Small intestine (tissue), 7 donors: ENCODE measurements around the gene TMIE. TPM values are rescaled to one million over a fixed set of nuclear protein-coding genes. Genes with fewer than 3 reads are reported as not detected.

Experiments used
- DNase-seq, 2 donors: peaks; one replicate each; pipeline versions ENCODE4 v3.0.0 to v3.0.0-alpha.2; 2013
- FAIRE-seq: peaks from 2 replicates; lab custom pipeline; 2012; peaks lifted over from hg19 to GRCh38; lab: Jason Lieb, UNC
- H3K27ac ChIP-seq, 3 donors: one replicate each; pipeline ENCODE4 v1.5.1; 2013; ENCODE audit warnings: low read length in 2 of 3, mild to moderate bottlenecking in 2 of 3, control low read depth in 1 of 3, inconsistent platforms in 1 of 3, low read depth in 1 of 3, moderate library complexity in 1 of 3
- H3K27me3 ChIP-seq, 3 donors: one replicate each; pipeline ENCODE4 v1.6.1; 2013; ENCODE audit warnings: low read length in 3 of 3, inconsistent platforms in 1 of 3; ENCODE audit not compliant: control insufficient read depth in 3 of 3, insufficient read depth in 3 of 3
- H3K36me3 ChIP-seq, 3 donors: one replicate each; pipeline ENCODE4 v1.6.1; 2013; ENCODE audit warnings: low read length in 3 of 3, inconsistent platforms in 1 of 3, low read depth in 1 of 3, mild to moderate bottlenecking in 1 of 3, moderate library complexity in 1 of 3; ENCODE audit not compliant: control insufficient read depth in 3 of 3, insufficient read depth in 2 of 3
- H3K4me1 ChIP-seq, 3 donors: one replicate each; pipeline ENCODE4 v1.6.1; 2013; ENCODE audit warnings: low read length in 2 of 3, inconsistent platforms in 1 of 3, low read depth in 1 of 3, mild to moderate bottlenecking in 1 of 3, moderate library complexity in 1 of 3; ENCODE audit not compliant: control insufficient read depth in 3 of 3, insufficient read depth in 2 of 3
- H3K4me3 ChIP-seq, 3 donors: one replicate each; pipeline ENCODE4 v1.5.1; 2013; ENCODE audit warnings: low read length in 3 of 3, control low read depth in 1 of 3, inconsistent platforms in 1 of 3, low read depth in 1 of 3, mild to moderate bottlenecking in 1 of 3, moderate library complexity in 1 of 3
- H3K9me3 ChIP-seq, 2 donors: one replicate each; pipeline ENCODE4 v1.6.1; 2013; ENCODE audit warnings: low read depth in 1 of 2, low read length in 1 of 2; ENCODE audit not compliant: control insufficient read depth in 2 of 2, insufficient read depth in 1 of 2
- WGBS, 3 donors: extraction: QIAGEN DNeasy Blood & Tissue Kit; methylation state at CpG; one replicate each; pipeline ENCODE4 v1.1.7; 2013; 5-methylcytosine and 5-hydroxymethylcytosine counted together
- polyA plus RNA-seq, 4 donors: library from polyadenylated mRNA; stranded (reverse) in 3 of 4; unstranded in 1 of 4; fragments of 200-250 nt in 3 of 4; fragments of 120-200 nt in 1 of 4; gene quantifications; one replicate each; pipeline versions ENCODE4 v1.2.1 to v1.2.3, GENCODE V29; 2013
- donor health status: healthy with polysubstance abuse.
- donor health status: control.
- donor health status: control.
- donor health status: Bipolar disorder and iron deficiency.
- donor health status: healthy.

TMIE gene
- polyA plus RNA-seq, 4 donors, result 0.22 to 0.70 TPM; not detected in 2

GRCh38 chr3:46706771-46707582 lies 5.8 kb downstream of the TMIE start:
- FAIRE-seq (no peak), DNase-seq (no peak)
- peaks cover 0 to 13% (median 3%) of the 10 kb centered on the region in 3 donors for H3K27me3 ChIP-seq
- no peaks in the 10 kb centered on the region for H3K9me3 ChIP-seq
- H3K36me3 ChIP-seq, result no peaks in the 10 kb centered on the region
- WGBS, 3 donors, result 69 to 71% (median 70%) methylated on average over 13 of the region's 13 CpGs
- no peak overlapping the region for H3K27ac ChIP-seq
- H3K4me3 ChIP-seq, result no peak overlapping the region
- peaks cover 0 to 14% (median 0%) of the 10 kb centered on the region in 3 donors for H3K4me1 ChIP-seq

DNA sequence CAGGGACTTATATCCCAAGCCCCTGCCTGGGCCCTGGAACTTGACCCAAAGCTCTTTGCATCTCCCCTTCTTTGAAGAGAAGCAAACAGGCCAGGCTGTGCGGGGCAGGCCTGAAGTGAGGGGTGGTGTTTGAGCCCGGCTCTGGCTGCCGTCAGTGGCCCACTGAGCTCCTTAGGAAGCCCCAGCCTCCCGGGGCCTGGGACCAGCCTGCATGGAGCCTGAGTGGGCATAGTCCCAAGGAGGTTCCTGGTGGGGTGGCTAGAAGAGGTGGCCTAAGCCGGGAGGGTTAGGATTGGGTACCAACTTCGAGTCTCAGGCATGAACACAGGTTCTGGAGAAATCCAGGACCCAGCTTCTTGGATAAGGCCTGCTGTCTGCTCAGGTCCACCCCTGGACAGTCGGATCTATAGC lies 6.4 kb downstream of the TMIE start:
- WGBS, 3 donors, result 82 to 87% (median 86%) methylated on average over 7 of the region's 7 CpGs
- Histone ChIP-seq H3K27ac (no peak overlapping the region), H3K4me1 (peaks cover 0 to 14% (median 0%) of the 10 kb centered on the region in 3 donors), H3K4me3 (no peak overlapping the region), H3K27me3 (peaks cover 0 to 7% (median 3%) of the 10 kb centered on the region in 3 donors), H3K36me3 (no peaks in the 10 kb centered on the region), H3K9me3 (no peaks in the 10 kb centered on the region)
- no peak for FAIRE-seq
- DNase-seq, result no peak

GRCh38 chr3:46708401-46709156 lies 7.4 kb downstream of the TMIE start:
- FAIRE-seq, result no peak
- Histone ChIP-seq H3K4me1 (peaks cover 0 to 14% (median 0%) of the 10 kb centered on the region in 3 donors), H3K27ac (no peak overlapping the region), H3K4me3 (no peak overlapping the region), H3K36me3 (no peaks in the 10 kb centered on the region), H3K9me3 (no peaks in the 10 kb centered on the region), H3K27me3 (no peaks in the 10 kb centered on the region)
- WGBS, 3 donors, result 78 to 84% (median 78%) methylated on average over 11 of the region's 11 CpGs
- DNase-seq, result no peak

DNA sequence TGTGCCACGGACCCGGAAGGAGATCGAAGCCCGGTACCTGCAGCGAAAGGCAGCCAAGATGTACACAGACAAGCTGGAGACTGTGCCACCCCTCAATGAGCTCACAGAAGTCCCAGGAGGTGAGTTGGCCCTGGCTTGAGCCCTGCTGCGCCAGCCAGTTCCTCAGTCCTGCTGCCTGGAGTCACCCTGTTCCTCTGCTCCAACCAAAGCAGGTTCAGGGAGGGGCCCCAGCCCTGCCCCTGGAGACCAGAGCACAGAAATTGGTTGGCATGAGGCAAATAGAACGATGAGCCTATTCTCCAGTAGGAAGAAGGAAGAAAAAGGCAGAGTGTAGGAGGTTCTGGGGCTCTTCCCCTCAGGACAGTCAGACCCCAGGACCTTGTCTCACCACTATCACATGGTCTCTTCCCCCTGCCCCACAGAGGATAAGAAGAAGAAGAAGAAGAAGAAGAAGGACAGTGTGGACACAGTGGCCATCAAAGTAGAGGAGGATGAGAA lies 8.0 kb downstream of the TMIE start:
- FAIRE-seq, result no peak
- WGBS, 3 donors, result 90 to 93% (median 93%) methylated on average over 7 of the region's 7 CpGs
- H3K27ac ChIP-seq, result no peak overlapping the region

DNA sequence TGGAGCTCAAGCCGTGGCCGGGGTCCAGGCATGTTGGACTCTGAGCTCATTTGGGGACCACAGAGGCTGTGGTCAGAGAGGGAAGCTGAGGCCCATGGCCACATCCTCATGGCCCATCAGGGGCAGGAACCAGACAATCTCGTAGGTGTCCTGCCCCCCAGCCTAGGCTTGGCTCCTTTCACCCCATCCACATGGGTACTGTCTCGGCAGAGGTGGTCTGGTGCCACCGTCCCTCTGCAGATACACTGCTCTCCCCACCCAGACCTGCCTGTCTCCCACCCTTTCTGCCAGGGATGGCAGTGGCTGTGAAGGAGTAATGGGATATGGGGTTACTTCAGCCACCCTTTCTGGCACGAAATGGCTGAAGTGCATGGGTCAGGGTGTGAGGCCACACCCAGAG lies 8.5 kb downstream of the TMIE start:
- FAIRE-seq (no peak), DNase-seq (no peak)
- no peaks in the 10 kb centered on the region for H3K9me3 ChIP-seq
- H3K36me3 ChIP-seq, result no peaks in the 10 kb centered on the region
- WGBS, 3 donors, result 80 to 92% (median 85%) methylated on average over 6 of the region's 6 CpGs
- no peaks in the 10 kb centered on the region for H3K27me3 ChIP-seq
- H3K27ac ChIP-seq, result no peak overlapping the region
- no peak overlapping the region for H3K4me3 ChIP-seq
- H3K4me1 ChIP-seq, result peaks cover 0 to 14% (median 0%) of the 10 kb centered on the region in 3 donors

More for the DNA sequence above, 8.0 kb downstream of the TMIE start:
- Histone ChIP-seq H3K27me3 (no peaks in the 10 kb centered on the region), H3K9me3 (no peaks in the 10 kb centered on the region), H3K4me1 (peaks cover 0 to 14% (median 0%) of the 10 kb centered on the region in 3 donors), H3K4me3 (no peak overlapping the region), H3K36me3 (no peaks in the 10 kb centered on the region)
- no peak for DNase-seq

DNA sequence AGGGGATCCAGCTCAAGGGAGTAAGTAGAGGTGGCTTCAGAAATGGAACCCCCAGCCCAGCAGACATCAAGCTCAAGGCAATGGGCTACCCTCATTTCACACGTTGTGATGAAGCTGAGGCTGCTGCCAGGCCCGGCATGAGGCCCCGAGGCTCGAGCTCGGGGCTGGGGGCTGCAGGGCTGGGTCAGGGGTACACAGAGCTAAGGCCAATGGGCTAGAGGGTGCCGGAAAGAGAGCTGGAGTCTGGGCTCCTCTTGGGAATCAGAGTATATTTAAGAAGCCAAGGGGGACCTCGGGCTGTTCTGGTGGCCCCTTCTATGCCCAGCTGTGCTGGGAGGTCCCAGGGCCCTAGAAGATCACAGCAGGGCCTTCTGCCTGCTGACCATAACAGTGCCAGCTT lies 9.0 kb downstream of the TMIE start:
- DNase-seq (no peak), FAIRE-seq (no peak)
- H3K27me3 ChIP-seq, result no peaks in the 10 kb centered on the region

GRCh38 chr3:46710671-46711295 lies 9.6 kb downstream of the TMIE start:
- WGBS, 3 donors, result 87 to 93% (median 88%) methylated on average over 6 of the region's 6 CpGs
- DNase-seq, result no peak
- no peak for FAIRE-seq

More for the DNA sequence above, 9.0 kb downstream of the TMIE start:
- 77 to 85% (median 85%) methylated on average over 7 of the region's 7 CpGs for WGBS, 3 donors
- H3K4me1 ChIP-seq, result peaks cover 0 to 10% (median 0%) of the 10 kb centered on the region in 3 donors
- no peaks in the 10 kb centered on the region for H3K36me3 ChIP-seq
- H3K4me3 ChIP-seq, result no peak overlapping the region
- H3K27ac ChIP-seq, result no peak overlapping the region
- no peaks in the 10 kb centered on the region for H3K9me3 ChIP-seq

DNA sequence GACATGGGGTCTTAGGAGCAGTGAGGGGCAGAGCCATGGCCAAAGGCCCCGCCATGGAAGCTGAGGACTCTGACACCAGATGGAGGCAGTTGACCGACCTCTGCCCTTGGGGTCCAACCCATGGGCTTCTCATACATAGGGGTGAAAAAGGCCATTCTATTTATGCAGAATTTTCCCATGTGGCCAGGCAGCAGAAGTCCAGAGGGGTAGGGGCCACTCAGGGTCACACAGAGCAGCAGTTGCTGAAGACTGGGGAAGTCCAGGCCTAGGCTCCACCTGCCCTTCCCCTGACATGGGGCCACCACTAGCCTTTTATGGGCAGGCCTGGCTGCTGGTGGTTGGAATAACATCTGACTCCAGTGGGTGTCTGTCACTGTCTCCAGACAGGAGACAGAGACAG lies 10.1 kb downstream of the TMIE start:
- H3K9me3 ChIP-seq, result no peaks in the 10 kb centered on the region
- no peaks in the 10 kb centered on the region for H3K27me3 ChIP-seq
- no peak overlapping the region for H3K27ac ChIP-seq
- WGBS, 3 donors, result 83 to 96% (median 93%) methylated on average over 2 of the region's 2 CpGs
- no peaks in the 10 kb centered on the region for H3K36me3 ChIP-seq
- peaks cover 0 to 9% (median 0%) of the 10 kb centered on the region in 3 donors for H3K4me1 ChIP-seq
- DNase-seq (peak in 1 of 2 donors; percentile 54), FAIRE-seq (no peak)
- no peak overlapping the region for H3K4me3 ChIP-seq

More at GRCh38 chr3:46710671-46711295, 9.6 kb downstream of the TMIE start:
- Histone ChIP-seq H3K4me1 (peaks cover 0 to 9% (median 0%) of the 10 kb centered on the region in 3 donors), H3K27ac (no peak overlapping the region), H3K36me3 (no peaks in the 10 kb centered on the region), H3K27me3 (no peaks in the 10 kb centered on the region), H3K9me3 (no peaks in the 10 kb centered on the region), H3K4me3 (no peak overlapping the region)
